HG03108 (cell line): Measurements from ENCODE around the gene C1orf232.

Source experiments
- ATAC-seq: cut with Tn5 transposase; IDR thresholded peaks from one replicate; pipeline ENCODE4 v1.9.1; 2021; ENCODE audit warnings: moderate library complexity; ENCODE audit not compliant: unreplicated experiment

C1orf232 gene

DNA sequence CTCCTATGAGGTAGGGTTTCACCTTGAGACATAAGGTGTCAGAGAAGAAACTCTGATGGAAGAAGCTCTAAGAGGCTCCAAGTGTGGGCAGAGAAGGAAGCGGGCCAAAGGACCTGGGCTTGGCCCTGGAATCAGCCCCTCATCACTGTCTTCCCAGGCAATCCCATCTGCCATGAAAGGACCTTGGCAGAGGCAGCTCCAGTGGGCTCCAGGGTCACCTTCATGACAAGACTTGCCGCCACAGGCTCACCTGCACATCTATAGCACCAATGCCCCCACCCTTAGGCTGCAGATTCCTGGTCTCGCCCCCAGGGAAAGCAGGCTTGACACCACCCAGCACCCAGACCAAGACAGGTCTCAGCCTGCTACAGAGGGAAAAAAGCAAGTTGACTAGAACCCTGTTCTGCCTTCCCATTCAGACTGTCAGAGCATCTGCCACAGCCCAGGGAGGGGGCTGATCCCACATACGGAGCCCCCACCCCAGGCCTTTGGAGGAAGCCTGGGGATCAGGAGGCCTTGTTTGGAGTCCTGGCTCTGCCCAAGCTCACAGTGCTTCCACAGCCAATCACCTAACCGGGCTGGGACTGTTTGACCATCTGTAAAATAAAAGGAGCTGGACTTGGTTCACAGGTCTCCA lies 10.4 kb downstream of the C1orf232 start:
- no peak for ATAC-seq

DNA sequence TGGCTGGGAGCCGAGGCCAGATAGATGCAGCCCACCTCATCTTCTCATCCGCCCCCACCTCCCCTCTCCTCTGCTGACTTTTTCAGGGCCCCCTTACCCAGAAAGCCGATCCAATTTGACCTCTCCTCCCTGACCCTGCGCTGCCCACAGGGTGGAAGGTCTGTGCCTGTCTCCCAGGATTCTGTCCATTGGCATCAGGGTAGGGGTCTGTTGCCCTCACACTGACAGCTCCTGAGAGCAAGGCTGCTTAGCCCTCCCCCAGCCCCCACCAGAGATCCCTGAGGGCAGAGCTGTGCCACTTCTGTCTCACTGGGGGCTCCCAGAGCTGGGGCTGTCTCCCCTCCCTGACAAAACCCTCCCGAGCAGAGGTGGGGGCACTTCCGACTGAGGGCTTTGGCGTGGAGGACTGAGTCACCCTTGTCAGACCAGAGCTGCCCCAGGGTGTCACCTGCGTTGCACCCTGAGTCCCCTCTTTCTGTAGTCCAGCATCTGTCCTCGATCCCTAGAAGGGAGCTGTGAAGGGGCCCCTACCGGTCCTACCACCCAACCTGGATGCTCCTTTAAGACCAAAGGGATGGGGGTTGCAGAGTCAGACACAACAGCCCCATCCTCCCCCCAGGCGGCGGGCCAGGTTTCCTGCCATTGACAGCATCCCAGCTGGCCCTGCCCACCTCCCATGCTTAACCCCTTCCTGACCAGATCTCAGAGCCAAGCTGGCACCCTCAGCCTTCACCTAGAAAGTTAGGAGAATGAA lies 12.3 kb downstream of the C1orf232 start:
- ATAC-seq = no peak

DNA sequence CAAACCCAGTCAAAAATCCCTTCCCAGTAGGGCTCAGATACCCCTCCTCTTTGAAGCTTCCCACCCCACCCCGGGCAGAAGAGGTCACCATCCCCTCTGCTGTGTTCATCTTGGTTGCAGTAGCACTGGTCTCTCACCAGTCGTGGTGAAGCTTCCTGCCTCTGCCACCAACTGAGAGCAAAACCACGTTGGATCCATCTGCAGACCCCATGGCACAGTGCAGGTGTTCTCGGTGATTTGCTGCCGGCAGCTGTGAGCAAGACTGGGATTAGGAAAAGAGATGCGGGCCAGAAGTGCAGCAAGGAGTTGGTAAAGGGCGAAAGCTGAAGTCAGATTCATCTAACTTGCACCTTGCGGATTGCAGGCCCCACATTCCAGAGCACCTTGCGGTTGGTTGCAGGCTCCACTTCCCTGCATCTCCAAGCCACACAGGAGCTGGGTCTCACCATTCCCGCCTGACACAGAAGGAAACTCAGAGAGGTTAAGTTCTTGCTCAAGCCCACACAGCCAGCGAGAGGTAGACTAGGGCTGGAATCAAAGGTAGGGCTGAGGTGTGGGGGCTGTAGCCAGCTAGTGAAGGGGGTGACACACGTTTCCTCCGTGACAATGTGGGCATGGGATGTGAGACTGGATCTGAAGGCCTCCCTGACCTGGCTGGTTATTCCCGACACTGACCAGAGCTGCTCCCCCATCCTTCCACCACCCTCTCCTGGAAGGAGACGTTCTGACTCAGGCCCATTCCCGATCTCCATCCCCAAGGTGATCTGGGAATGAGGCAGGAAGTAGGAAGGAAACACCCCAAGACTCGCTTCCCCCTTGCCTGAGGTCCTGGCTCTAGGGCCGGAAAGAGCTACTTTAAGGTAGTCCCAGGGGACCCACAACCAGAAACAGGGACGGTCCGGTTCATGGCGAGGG lies 13.1 kb downstream of the C1orf232 start:
- ATAC-seq = no peak

DNA sequence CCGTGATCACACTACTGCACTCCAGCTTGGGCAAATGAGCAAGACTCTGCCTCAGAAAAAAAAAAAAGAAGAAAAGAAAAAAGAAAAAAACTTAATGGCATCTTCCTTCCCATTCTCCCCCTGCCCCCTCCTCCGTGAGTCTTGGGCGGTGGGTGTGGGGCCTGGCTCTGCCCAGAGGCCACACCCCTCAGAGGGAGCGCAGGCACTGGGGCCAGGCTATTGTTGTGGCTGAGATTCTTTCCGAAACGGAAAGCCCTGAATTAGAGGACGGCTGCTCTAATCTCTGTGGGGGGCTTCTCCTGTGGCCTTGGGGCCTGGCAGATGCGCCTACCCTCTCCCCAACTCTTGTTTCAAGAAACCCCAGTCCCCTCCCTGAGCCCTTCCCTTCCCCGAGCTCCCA lies 14.0 kb downstream of the C1orf232 start:
- no peak for ATAC-seq

DNA sequence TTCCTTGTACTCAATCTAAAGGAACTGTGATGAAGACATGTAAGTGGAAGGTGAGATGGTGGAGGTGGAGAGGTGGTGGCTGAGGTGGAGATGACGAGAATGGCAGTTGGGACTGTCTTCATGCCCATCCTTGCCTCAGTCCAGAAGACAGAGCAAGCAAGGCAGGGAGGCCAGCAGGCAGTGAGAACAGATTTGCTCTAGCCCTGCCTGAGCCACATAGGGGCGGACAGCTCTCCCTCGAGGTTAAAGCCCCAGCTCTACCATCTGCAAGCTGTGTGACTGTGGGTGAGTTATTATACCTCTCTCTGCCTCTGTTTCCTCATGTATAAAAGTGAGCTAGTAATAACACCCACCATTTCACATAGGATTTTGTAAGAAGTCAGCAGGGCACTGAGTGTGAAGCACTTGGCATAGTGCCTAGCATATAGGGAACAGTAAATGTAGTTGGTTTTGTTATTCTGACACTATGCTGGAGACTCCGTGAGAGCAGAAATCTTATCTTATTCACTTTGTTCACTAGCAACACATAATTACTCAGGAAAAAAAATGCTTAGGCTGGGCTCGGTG lies 14.7 kb downstream of the C1orf232 start:
- no peak for ATAC-seq

DNA sequence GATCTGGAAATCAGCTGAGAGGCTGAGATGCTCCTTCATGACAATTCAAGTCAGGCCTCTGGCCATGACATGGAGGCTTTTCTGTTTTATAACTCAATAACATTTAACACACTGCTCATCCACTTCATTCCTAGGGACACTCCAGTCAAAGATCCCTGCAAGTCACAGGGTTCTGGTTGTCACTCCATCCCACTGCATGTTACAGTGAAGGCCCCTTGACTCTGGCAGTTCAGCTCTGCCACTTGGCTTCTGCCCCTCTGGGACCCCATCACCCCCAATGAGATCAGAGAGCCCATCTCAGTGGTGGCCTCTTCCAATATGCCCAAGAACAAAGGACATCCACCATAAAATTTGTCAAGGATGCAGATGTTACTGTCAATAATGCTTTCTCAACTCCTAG lies 19.9 kb downstream of the C1orf232 start:
- ATAC-seq = no peak

DNA sequence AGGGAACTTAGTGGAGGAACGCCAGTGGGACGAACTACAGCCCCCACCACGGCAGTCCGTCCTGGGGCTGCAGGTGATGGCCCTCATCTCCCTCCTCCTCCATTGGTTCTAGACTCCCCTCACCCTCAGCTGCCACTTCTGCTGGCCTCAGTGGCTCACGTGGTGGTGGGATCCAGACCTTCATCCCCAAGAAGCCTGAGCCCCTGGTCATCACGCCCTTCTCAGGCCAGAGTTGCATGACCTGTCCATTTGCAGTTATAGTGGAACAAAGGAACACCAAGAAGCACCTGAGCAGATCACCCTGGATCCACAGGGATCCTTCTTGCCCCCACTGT lies 22.8 kb downstream of the C1orf232 start:
- no peak for ATAC-seq

DNA sequence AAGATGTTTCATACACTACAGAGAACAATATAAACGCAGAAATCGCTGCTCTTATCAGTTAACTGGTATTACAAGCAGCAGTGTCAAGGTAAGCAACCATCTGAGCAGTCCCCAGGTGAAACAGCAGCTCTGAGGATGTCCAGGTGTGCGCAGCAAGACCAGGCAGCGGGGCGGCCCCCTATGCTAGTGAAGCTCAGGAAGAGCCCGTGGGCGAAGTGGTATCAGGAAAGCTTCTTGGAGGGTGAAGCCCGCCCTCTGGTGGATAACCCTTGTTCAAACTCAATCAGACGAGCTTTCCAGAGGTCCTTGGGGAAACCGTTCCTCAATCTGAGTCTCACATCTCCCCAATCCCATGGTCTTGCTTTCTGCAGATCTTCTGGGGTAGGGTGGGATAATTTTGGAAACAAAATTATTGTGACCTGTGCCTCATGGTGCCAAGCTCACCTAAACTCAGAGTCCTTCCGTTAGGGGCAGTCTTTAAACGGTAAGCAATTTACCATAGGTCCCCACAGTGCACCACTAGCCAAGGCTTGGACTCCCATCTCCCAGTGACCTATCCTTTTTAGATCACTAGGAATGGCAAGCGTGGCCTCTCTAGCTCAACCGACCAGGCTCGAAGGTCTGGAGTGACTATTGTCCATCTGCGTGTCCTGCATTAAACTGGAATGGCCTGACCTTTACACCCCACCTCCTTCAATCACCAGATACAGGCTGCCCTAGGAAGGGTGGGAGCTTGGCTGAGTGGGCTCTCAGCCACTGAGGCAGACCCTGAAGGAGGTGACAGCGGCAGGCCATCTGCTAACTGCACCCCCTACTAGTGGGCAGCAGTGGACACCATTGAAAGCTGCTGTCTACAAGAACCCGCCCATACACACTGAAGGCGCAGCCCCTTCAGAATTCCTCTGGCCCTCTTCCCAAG lies 23.5 kb downstream of the C1orf232 start:
- ATAC-seq = no peak

DNA sequence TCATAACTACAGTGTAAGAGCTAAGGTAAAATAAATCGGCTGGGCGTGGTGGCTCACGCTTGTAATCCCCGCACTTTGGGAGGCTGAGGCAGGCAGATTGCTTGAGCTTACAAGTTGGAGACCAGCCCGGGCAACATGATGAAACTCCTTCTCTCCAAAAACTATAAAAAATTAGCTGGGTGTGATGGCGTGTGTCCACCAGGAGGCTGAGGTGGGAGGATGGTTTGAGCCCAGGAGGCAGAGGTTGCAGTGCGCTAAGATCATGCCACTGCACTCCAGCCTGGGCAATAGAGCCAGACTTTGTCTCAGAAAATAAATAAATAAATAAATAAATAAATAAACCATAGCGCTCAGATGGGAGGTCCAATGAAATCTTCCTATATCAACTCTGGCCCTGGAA lies 26.6 kb downstream of the C1orf232 start:
- ATAC-seq = no peak

DNA sequence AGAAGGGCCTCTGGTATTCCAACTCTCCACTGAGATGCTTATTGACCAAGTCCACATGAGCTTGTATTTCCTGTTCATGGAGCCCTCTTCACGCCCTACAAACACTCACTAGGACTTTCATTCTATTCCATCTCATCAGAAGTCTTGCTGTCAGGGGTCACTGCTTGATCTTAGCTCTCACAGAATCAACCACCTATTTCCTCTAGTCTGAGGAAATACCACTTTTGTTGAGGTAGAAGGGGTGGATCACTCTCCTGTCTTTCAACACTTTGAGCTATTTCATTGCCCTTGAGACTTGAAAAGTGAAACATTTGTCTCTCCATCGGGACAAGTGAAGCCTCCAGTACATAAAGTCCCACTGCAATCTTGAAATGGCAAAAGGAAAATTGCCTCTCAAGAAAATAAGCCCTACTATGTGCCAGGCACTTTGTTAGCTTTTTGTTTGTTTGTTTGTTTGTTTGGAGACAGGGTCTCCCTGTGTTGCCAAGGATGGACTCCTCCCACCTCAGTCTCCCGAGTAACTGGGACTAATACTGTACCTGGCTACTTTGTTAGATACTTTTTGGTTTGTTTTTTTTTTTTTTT lies 29.7 kb downstream of the C1orf232 start:
- no peak for ATAC-seq

DNA sequence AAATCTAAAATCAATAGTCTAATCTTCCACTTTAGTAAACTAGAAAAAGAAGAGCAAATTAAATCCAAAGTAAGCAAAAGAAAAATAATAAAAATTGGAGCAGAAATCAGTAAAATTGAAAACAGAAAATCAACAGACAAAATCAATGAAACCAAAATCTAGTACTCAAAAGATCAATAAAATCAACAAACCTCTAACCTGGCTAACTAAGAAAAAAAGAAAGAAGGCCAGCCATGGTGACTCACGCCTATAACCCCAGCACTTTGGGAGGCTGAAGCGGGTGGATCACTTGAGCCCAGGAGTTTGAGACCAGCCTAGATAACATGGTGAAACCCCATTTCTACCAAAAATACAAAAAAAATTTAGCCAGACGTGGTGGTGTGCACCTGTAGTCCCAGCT lies 34.3 kb downstream of the C1orf232 start:
- ATAC-seq = no peak

DNA sequence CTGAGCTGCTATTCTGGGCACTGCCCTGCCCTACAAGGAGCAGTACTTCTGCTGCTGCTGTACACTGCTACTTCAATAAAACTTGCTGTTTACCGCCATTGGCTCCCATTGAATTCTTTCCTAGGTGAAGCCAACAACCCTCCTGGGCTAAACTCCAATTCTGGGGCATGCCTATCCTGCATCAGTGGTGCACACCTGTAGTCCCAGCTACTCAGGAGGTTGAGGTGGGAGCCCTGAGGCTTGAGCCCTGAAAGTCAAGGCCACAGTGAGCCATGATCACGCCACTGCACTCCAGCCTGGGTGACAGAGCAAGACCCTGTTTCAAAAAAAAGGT lies 36.0 kb downstream of the C1orf232 start:
- no peak for ATAC-seq

DNA sequence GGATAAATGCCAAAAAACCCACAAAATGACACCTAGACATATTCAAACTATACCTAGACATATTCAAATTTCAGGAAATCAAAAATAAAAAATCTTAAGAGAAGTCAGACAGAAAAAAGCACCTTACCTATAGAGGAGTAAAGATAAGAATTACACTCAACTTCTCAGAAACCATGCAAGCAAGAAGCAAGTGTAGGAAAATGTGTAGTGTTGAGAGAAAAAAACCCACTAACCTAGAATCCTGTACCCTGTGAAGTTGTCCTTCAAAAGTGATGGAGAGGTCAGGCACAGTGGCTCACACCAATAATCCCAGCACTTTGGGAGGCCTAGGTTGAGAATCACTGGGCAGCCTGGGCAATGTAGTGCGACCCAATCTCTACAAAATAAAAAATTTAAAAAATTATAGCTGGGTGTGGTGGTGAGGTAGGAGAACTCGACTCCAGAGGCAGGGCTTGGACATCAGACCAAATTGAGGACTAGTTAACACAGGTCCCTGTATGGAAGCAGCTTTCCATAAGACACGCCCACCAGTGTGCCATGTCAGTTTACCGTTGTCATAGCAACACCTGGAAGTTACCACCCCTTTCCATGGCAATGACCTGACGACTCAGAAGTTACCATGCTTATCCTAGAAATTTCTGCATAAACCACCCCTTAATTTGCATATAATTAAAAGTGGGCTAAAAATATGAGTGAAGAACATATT lies 36.5 kb downstream of the C1orf232 start:
- no peak for ATAC-seq

DNA sequence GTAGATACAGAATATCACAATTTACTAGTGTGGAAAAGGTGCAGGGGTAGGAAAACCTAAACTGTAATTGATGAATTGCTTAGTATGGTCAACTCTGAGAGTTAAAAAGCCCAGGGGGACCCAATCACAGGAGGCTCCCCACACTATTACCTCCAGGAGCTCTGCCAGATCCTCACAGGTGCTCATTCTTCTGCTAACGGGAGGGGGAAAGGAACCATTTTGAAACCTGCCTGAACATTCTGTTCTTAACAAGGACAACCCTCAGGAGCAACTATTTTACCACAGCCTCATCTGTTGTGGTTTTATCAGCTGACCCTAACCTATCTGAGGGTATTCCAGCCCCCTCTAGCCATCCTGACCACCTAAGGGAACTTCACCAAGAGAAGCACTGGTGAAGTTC lies 38.1 kb downstream of the C1orf232 start:
- no peak for ATAC-seq

DNA sequence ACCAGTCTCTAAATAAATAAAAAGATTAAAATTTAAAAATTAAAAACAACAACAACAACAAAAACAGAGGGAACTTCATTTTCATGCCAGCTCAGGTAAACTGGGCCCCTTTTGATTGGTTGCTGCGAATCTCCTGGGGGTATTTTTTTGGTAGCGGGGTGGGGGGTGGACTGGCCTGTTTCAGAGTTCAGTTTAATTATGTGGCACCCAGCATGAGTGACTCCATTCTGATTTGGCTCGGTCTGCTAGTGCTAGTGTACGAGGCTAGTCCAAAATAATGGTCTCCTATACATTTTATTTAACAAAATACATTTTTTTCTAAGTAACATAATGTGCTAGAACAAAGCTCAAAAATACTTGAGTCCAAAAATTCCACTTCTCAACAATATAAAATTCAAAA lies 39.0 kb downstream of the C1orf232 start:
- no peak for ATAC-seq

DNA sequence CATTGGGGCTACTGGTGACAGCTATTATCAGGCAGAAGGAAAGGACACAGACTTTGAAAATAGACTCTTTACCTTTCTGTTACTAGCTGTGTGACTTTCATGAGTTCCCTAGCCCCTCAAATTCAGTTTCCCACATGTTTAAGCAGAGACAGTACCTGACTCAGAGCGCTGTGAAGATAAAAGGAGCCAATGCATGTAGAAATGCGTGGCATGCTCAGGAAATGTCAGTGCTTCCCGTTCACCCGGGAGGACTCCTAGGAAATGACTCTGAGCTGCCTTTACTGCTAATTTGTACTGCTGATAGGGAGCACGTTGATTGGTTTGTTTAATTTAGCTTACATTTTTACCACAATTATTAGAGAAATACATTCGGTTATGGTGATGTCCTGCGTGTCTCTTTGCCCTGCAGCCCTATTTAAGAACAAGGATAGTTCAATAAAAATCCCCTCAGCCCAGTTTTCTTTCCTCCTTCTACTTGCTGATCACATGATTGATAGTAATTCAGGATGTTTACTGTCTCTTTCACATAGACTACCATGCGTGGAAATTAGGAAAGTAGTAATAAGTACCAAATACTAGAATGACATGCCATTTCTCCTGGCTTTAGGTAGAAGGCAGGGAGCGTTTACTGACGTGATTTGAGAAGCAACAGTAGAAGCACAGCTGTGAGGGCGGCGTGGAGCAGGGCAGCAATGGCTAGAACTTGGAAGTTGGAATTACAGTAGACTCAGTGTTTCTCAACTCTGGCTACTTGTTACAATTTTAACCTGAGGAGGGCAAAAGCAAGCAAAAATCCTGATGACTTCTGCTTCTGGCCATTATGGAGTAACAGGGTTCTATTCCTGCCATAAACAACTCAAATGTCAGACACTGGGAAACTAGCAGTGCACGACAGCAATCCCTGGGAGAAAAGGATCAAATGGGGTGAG lies 41.3 kb downstream of the C1orf232 start:
- no peak for ATAC-seq

DNA sequence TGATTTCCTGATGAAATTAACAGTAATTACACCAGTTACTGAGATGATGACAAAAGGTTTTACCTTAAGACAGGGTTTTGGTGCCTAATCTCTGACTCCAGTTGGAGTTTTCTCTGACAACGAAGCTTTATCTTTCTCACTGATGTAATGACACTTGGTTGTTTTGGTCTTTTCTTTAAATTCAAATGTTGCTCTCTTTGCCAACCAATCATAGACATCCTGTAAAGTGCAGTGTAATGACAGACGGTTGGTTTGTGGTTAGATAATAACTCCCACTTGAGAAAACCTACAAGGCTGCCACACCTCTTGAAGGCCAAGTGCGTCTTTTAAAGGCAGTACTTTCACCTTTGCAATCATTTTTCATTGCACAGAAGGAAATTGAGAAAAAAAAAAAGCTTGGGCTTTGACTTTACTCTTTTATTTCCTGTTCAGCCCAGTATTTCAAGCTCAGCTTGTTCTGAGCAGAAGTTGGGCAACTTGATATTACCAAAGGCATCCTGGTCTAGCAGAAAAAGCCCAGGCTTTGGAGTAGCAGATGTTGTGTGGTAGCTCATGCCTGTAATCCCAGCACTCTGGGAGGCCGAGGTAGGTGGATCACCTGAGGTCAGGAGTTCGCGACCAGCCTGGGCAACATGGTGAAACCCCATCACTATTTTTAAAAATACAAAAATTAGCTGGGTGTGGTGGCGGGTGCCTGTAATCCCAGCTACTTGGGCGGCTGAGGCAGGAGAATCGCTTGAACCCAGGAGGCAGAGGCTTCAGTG lies 42.3 kb downstream of the C1orf232 start:
- ATAC-seq = peak; percentile 64

DNA sequence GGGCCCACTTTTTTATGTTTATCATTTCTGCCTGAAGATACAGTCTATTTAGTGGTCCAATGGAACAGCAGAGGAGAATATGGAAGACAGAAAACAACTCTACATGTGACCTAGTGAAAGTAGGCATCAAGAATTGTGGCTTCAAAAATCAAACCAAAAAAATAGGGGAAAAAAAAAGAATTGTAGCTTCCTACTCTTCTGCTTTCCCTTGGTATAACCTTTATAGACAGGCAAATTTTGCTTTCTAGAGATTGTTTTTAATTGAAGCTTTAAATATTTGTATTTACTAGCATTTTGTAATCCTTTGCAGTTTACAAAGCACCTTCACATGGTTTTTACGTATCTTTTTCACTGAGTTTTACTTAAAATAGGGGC lies 42.8 kb downstream of the C1orf232 start:
- ATAC-seq = no peak
